ENCODE results near the gene ENPP7.
"Not testable (repeated sequence)": the region's sequence is repeated elsewhere in the genome, so short reads cannot be mapped to it uniquely, and the experiment has no call there.

Gene ENPP7

GRCh38 chr17:79747508-79748294 lies 17.0 kb downstream of the ENPP7 start:
- FAIRE-seq (no peak), DNase-seq (ENCODE audit: insufficient read length, low spot score) (no peak)

- DNase-seq (ENCODE audit: insufficient read length, low spot score): no peak
- no peak for FAIRE-seq
These were observed 17.8 kb downstream of the ENPP7 start for GRCh38 chr17:79748295-79749099.

- no peak for DNase-seq (ENCODE audit: insufficient read length, low spot score)
- no peak for FAIRE-seq
These were observed 18.5 kb downstream of the ENPP7 start for GRCh38 chr17:79749156-79749815.

GRCh38 chr17:79749958-79750357 lies 19.2 kb downstream of the ENPP7 start:
- no peak for FAIRE-seq
- DNase-seq (ENCODE audit: insufficient read length, low spot score): no peak

- no peak for FAIRE-seq
- DNase-seq (ENCODE audit: insufficient read length, low spot score): no peak
These were observed 20.2 kb downstream of the ENPP7 start for GRCh38 chr17:79750650-79751545.

GRCh38 chr17:79752175-79752574 lies 21.4 kb downstream of the ENPP7 start:
- DNase-seq (ENCODE audit: insufficient read length, low spot score) (no peak), FAIRE-seq (no peak)

GRCh38 chr17:79754370-79754769 lies 23.6 kb downstream of the ENPP7 start:
- no peak for FAIRE-seq
- DNase-seq (ENCODE audit: insufficient read length, low spot score): no peak

GRCh38 chr17:79754903-79755302 lies 24.2 kb downstream of the ENPP7 start:
- not testable (repeated sequence) for FAIRE-seq

GRCh38 chr17:79755591-79755990 lies 24.8 kb downstream of the ENPP7 start:
- no peak for DNase-seq (ENCODE audit: insufficient read length, low spot score)
- FAIRE-seq: no peak

More at GRCh38 chr17:79754903-79755302, 24.2 kb downstream of the ENPP7 start:
- not testable (repeated sequence) for DNase-seq (ENCODE audit: insufficient read length, low spot score)

GRCh38 chr17:79757140-79757745 lies 26.5 kb downstream of the ENPP7 start:
- FAIRE-seq (no peak), DNase-seq (ENCODE audit: insufficient read length, low spot score) (no peak)

- DNase-seq (ENCODE audit: insufficient read length, low spot score) (no peak), FAIRE-seq (no peak)
These were observed 27.5 kb downstream of the ENPP7 start for GRCh38 chr17:79758271-79758670.

GRCh38 chr17:79760197-79760906 lies 29.6 kb downstream of the ENPP7 start:
- DNase-seq (ENCODE audit: insufficient read length, low spot score) (no peak), FAIRE-seq (no peak)

GRCh38 chr17:79761894-79762589 lies 31.3 kb downstream of the ENPP7 start:
- DNase-seq (ENCODE audit: insufficient read length, low spot score): no peak
- no peak for FAIRE-seq

- DNase-seq (ENCODE audit: insufficient read length, low spot score) (no peak), FAIRE-seq (no peak)
These were observed 35.0 kb downstream of the ENPP7 start for GRCh38 chr17:79765708-79766107.

GRCh38 chr17:79769570-79770506 lies 39.1 kb downstream of the ENPP7 start:
- DNase-seq (ENCODE audit: insufficient read length, low spot score): no peak
- FAIRE-seq: no peak

GRCh38 chr17:79771276-79771675 lies 40.5 kb downstream of the ENPP7 start:
- FAIRE-seq (no peak), DNase-seq (ENCODE audit: insufficient read length, low spot score) (no peak)

GRCh38 chr17:79772726-79773125 lies 42.0 kb downstream of the ENPP7 start:
- DNase-seq (ENCODE audit: insufficient read length, low spot score); FAIRE-seq: not testable (repeated sequence)

GRCh38 chr17:79774561-79774975 lies 43.8 kb downstream of the ENPP7 start:
- no peak for DNase-seq (ENCODE audit: insufficient read length, low spot score)
- no peak for FAIRE-seq

All from HTR-8/SVneo (cell line).